ENCODE measurements around the gene ITGB6. TPM values are rescaled to one million over a fixed set of nuclear protein-coding genes. Genes with fewer than 3 reads are reported as not detected.

ITGB6 gene
- total and polyA plus RNA-seq, 2 of the 4 experiments (the other 2 are of a cell fraction): under 0.01 TPM; not detected in 1

DNA sequence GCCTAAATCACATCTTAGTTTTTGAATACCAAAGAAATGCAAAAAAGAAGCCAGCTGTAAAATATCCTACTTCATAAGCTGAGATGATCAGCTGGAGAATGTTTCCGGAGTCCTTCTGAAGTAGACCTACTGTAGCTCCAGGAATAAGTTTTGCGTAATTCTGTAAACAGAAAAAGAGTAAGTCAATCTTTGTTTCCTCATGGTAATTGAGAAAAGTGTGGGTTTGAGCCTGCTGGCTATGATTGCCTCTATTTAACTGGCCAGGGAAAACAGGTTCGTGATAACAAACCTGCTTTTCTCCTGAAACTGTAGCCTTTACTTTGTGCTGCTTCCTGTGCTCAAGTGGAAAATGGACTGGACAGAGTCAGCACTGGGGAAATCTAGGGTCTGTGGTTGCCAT, 58.2 kb downstream of the ITGB6 start:
- TF ChIP-seq RFX5 (IDR thresholded peaks at IDR 0.05; ENCODE audit: low read depth, low read length) (no peak), RCOR1 (IDR thresholded peaks at IDR 0.05; ENCODE audit: insufficient replicate concordance, low read length) (no peak), BHLHE40 (IDR thresholded peaks at IDR 0.05; ENCODE audit: low read depth, low read length) (no peak), CEBPB (IDR thresholded peaks at IDR 0.05; ENCODE audit: low read depth, low read length) (no peak), RAD21 (IDR thresholded peaks at IDR 0.05; ENCODE audit: low read length) (no peak), SMC3 (IDR thresholded peaks at IDR 0.05; ENCODE audit: low read depth, low read length) (no peak), CHD1 (IDR thresholded peaks at IDR 0.05; ENCODE audit: low read depth, low read length) (no peak), FOS (IDR thresholded peaks at IDR 0.05; ENCODE audit: low read depth, low read length) (no peak), MAFK (IDR thresholded peaks at IDR 0.05; ENCODE audit: low read depth, low read length) (no peak), NFE2L2 (IDR thresholded peaks at IDR 0.05; ENCODE audit: low read depth, low read length) (no peak), MAZ (IDR thresholded peaks at IDR 0.05; ENCODE audit: borderline replicate concordance, low read depth, low read length) (no peak)
- TF ChIP-seq, protein P1, sequence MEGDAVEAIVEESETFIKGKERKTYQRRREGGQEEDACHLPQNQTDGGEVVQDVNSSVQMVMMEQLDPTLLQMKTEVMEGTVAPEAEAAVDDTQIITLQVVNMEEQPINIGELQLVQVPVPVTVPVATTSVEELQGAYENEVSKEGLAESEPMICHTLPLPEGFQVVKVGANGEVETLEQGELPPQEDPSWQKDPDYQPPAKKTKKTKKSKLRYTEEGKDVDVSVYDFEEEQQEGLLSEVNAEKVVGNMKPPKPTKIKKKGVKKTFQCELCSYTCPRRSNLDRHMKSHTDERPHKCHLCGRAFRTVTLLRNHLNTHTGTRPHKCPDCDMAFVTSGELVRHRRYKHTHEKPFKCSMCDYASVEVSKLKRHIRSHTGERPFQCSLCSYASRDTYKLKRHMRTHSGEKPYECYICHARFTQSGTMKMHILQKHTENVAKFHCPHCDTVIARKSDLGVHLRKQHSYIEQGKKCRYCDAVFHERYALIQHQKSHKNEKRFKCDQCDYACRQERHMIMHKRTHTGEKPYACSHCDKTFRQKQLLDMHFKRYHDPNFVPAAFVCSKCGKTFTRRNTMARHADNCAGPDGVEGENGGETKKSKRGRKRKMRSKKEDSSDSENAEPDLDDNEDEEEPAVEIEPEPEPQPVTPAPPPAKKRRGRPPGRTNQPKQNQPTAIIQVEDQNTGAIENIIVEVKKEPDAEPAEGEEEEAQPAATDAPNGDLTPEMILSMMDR (conservative IDR thresholded peaks at IDR 0.05; ENCODE audit: low read depth, low read length): no peak
- TF ChIP-seq, protein P2, sequence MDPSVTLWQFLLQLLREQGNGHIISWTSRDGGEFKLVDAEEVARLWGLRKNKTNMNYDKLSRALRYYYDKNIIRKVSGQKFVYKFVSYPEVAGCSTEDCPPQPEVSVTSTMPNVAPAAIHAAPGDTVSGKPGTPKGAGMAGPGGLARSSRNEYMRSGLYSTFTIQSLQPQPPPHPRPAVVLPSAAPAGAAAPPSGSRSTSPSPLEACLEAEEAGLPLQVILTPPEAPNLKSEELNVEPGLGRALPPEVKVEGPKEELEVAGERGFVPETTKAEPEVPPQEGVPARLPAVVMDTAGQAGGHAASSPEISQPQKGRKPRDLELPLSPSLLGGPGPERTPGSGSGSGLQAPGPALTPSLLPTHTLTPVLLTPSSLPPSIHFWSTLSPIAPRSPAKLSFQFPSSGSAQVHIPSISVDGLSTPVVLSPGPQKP (IDR thresholded peaks at IDR 0.05; ENCODE audit: borderline replicate concordance, low read depth, low read length): no peak
- TF ChIP-seq, protein P3, sequence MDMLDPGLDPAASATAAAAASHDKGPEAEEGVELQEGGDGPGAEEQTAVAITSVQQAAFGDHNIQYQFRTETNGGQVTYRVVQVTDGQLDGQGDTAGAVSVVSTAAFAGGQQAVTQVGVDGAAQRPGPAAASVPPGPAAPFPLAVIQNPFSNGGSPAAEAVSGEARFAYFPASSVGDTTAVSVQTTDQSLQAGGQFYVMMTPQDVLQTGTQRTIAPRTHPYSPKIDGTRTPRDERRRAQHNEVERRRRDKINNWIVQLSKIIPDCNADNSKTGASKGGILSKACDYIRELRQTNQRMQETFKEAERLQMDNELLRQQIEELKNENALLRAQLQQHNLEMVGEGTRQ (IDR thresholded peaks at IDR 0.05; ENCODE audit: low read depth, low read length): no peak
- H2AK5ac ChIP-seq (ENCODE audit: low read depth, low read length): no peak overlapping the region
- H3K23ac ChIP-seq (ENCODE audit: low read depth, low read length): no peak overlapping the region
- H3K4me1 ChIP-seq (ENCODE audit: control insufficient read depth, insufficient read depth, low read length): peaks cover 6% of the 10 kb centered on the region
- H3K14ac ChIP-seq (replicated peaks; ENCODE audit: low read depth, low read length): no peak overlapping the region
- H2BK5ac ChIP-seq (ENCODE audit: low read depth, low read length, poor library complexity, severe bottlenecking): no peak overlapping the region
- no peak overlapping the region for H3K4me2 ChIP-seq (ENCODE audit: low read depth, low read length)
- H3K9me1 ChIP-seq (ENCODE audit: insufficient read depth, low read length): no peaks in the 10 kb centered on the region
- peaks cover 2% of the 10 kb centered on the region; the same call in 1 of the 2 replicates for H3K27me3 ChIP-seq (ENCODE audit: control insufficient read depth, insufficient read depth, low read length)
- ChIA-PET POLR2A (ENCODE audit: unreplicated experiment) (no interaction called here), CTCF (no interaction called here)
- no peak overlapping the region for H2BK120ac ChIP-seq (ENCODE audit: low read depth, low read length)
- no peak overlapping the region for H3K56ac ChIP-seq (ENCODE audit: extremely low read depth, insufficient read depth, low read length)
- dilution Hi-C loops (cut with HindIII; ENCODE audit: low sequenced_read_pairs, unreplicated experiment) (no loop called here), intact Hi-C loops (cut with micrococcal nuclease) (no loop called here), in situ Hi-C loops (cut with MboI; ENCODE audit: low sequenced_read_pairs) (no loop called here)
- H2AFZ ChIP-seq (replicated peaks; ENCODE audit: low read length, poor library complexity): no peak overlapping the region
- no peak overlapping the region for H3K4ac ChIP-seq (ENCODE audit: low read depth, low read length)
- H2BK20ac ChIP-seq (ENCODE audit: low read depth, low read length): no peak overlapping the region
- 78% methylated on average over 1 of the region's 3 CpGs; no CpG with 5 or more reads in 1 of the 2 experiments for WGBS, 2 experiments (ENCODE audit: extremely low coverage in 2 of 2, insufficient read length in 1 of 2)
- no peak overlapping the region for H2AK9ac ChIP-seq (replicated peaks; ENCODE audit: low read depth, low read length, poor library complexity)
- H2BK15ac ChIP-seq (ENCODE audit: low read depth, low read length): no peak overlapping the region
- H3K79me1 ChIP-seq (ENCODE audit: low read depth in 1 of 2, low read length in 2 of 2): no peaks in the 10 kb centered on the region
- H3K27ac ChIP-seq (ENCODE audit: insufficient read depth, low read length): no peak overlapping the region
- H3K36me3 ChIP-seq (ENCODE audit: control insufficient read depth, insufficient read depth, low read length): no peaks in the 10 kb centered on the region
- no peak overlapping the region for H4K5ac ChIP-seq (ENCODE audit: low read depth, low read length)
- DNase-seq (peak; percentile 22), ATAC-seq (ENCODE audit: low read depth) (peak; percentile 46)
- no peak overlapping the region for H3K4me3 ChIP-seq (ENCODE audit: insufficient read depth, low read depth, low read length)
- no peak overlapping the region for H4K8ac ChIP-seq (ENCODE audit: low read depth in 2 of 2, low read length in 2 of 2)
- BruUV-seq (replicated peaks): no TSS peak
- no peak overlapping the region for H3K18ac ChIP-seq (ENCODE audit: low read depth, low read length)
- H4K91ac ChIP-seq (ENCODE audit: insufficient read depth, low read depth, low read length): no peak overlapping the region
- no peak overlapping the region for H3K9ac ChIP-seq (ENCODE audit: low read depth, low read length)
- no peaks in the 10 kb centered on the region for H4K20me1 ChIP-seq (ENCODE audit: insufficient read depth, low read length)
- H3K9me3 ChIP-seq (ENCODE audit: control insufficient read depth, insufficient read depth, low read length): no peaks in the 10 kb centered on the region
